HEK293 (cell line): ENCODE data around the gene OR52A5.

ENCODE experiments used
- ATF2 ChIP-seq: fragments of 450-650 bp; formaldehyde crosslinking; IDR thresholded peaks from 2 replicates; pipeline ENCODE4 v1.5.1; 2016; ENCODE audit warnings: missing biosample characterization, missing genetic modification characterization, low read depth
- CTCF ChIP-seq: fragments of 450-650 bp; formaldehyde crosslinking; IDR thresholded peaks from 2 replicates; pipeline ENCODE4 v1.5.1; 2016; ENCODE audit warnings: missing biosample characterization, missing genetic modification characterization
- PRDM1 ChIP-seq: fragments of 450-650 bp; formaldehyde crosslinking; IDR thresholded peaks from 2 replicates; pipeline ENCODE4; 2016; ENCODE audit warnings: missing biosample characterization, missing genetic modification characterization
- SETDB1 ChIP-seq: IDR thresholded peaks from one replicate; pipeline ENCODE4 v1.6.1; 2017; ENCODE audit warnings: mild to moderate bottlenecking, low read length, moderate library complexity, mixed read lengths; ENCODE audit not compliant: insufficient read length
- ZBTB49 ChIP-seq: fragments of 450-650 bp; formaldehyde crosslinking; IDR thresholded peaks from 2 replicates; pipeline ENCODE4 v1.5.1; 2016; ENCODE audit warnings: missing biosample characterization, missing genetic modification characterization, low read depth
- ZNF146 ChIP-seq: fragments of 450-650 bp; formaldehyde crosslinking; IDR thresholded peaks from 2 replicates; pipeline ENCODE4 v1.5.1; 2016; ENCODE audit warnings: missing biosample characterization, missing genetic modification characterization
- ZNF19 ChIP-seq: fragments of 450-650 bp; formaldehyde crosslinking; IDR thresholded peaks from 2 replicates; pipeline ENCODE4; 2016; ENCODE audit warnings: missing biosample characterization, missing genetic modification characterization, low read depth
- ZNF26 ChIP-seq: fragments of 450-650 bp; formaldehyde crosslinking; IDR thresholded peaks from 2 replicates; pipeline ENCODE4 v1.5.1; 2016; ENCODE audit warnings: missing biosample characterization, missing genetic modification characterization
- ZNF274 ChIP-seq, 2 experiments: fragments of 200-500 bp in 1 of 2; fragments of 450-650 bp in 1 of 2; sonication (Bioruptor generic) in 1 of 2; formaldehyde crosslinking in 1 of 2; IDR thresholded peaks; 2 replicates each; pipeline versions ENCODE4 v1.5.1 to v1.6.1; 2014 to 2016; ENCODE audit warnings: borderline replicate concordance in 1 of 2, inconsistent platforms in 1 of 2, low read length in 1 of 2, missing biosample characterization in 1 of 2, missing genetic modification characterization in 1 of 2
- ZNF350 ChIP-seq: fragments of 450-650 bp; formaldehyde crosslinking; IDR thresholded peaks from 2 replicates; pipeline ENCODE4 v1.5.0; 2017; ENCODE audit warnings: missing biosample characterization, mild to moderate bottlenecking, missing genetic modification characterization
- ZNF549 ChIP-seq: fragments of 450-650 bp; IDR thresholded peaks from 2 replicates; pipeline ENCODE4 v1.5.1; 2018; ENCODE audit warnings: missing biosample characterization, missing genetic modification characterization, mild to moderate bottlenecking, inconsistent platforms, moderate library complexity
- ZNF555 ChIP-seq: fragments of 450-650 bp; formaldehyde crosslinking; conservative IDR thresholded peaks from 2 replicates; pipeline ENCODE4 v1.5.1; 2017; ENCODE audit warnings: missing biosample characterization, mild to moderate bottlenecking, missing genetic modification characterization, inconsistent platforms
- ZNF707 ChIP-seq: fragments of 450-650 bp; formaldehyde crosslinking; IDR thresholded peaks from 2 replicates; pipeline ENCODE4 v1.5.1; 2016; ENCODE audit warnings: missing biosample characterization, missing genetic modification characterization
- ZNF785 ChIP-seq: fragments of 450-650 bp; formaldehyde crosslinking; IDR thresholded peaks from 2 replicates; pipeline ENCODE4 v1.5.1; 2016; ENCODE audit warnings: missing biosample characterization, missing genetic modification characterization

GRCh38 chr11:5096011-5096410 lies 42.1 kb downstream of the OR52A5 start:
- TF ChIP-seq ATF2 (tag by site-specific recombination) (no peak), CTCF (no peak), SETDB1 (no peak), ZNF26 (tag by site-specific recombination) (no peak), ZNF707 (tag by site-specific recombination) (no peak), ZNF555 (tag by site-specific recombination) (no peak), ZNF19 (no peak), ZNF785 (tag by site-specific recombination) (no peak), PRDM1 (no peak), ZNF350 (no peak), ZBTB49 (tag by site-specific recombination) (no peak), ZNF274 (IDR thresholded peaks at IDR 0.05; ENCODE audit: low read length) (no peak), ZNF274 (tag by site-specific recombination; IDR thresholded peaks at IDR 0.05; ENCODE audit: borderline replicate concordance) (no peak), ZNF146 (tag by site-specific recombination) (no peak), ZNF549 (tag by site-specific recombination) (no peak)
